HG02852 (cell line): ENCODE results near the gene ABCA4.

Source experiments
- ATAC-seq: cut with Tn5 transposase; IDR thresholded peaks from one replicate; pipeline ENCODE4 v1.9.1; 2021; ENCODE audit warnings: mild to moderate bottlenecking, moderate library complexity; ENCODE audit not compliant: unreplicated experiment

The ABCA4 gene

DNA sequence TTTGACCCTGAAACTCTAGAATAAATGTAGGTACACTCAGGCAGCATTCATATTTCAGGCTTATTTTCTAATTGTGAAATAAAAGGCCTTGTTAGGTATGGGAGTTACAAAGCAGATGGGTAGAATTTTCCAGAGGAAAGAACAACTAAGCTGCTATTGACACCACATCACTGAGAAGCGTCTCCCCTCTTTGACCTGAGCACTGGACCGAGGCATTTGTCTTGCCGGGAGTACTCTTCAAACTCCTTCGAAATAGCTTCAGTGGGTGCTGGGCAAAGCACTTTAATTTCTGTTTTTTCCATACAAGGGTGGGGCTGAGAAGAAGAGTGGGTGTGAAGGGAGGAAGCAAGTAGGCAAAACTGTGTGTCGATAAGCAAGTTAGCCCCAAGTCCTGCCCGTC, 36.4 kb downstream of the ABCA4 start:
- ATAC-seq: no peak

DNA sequence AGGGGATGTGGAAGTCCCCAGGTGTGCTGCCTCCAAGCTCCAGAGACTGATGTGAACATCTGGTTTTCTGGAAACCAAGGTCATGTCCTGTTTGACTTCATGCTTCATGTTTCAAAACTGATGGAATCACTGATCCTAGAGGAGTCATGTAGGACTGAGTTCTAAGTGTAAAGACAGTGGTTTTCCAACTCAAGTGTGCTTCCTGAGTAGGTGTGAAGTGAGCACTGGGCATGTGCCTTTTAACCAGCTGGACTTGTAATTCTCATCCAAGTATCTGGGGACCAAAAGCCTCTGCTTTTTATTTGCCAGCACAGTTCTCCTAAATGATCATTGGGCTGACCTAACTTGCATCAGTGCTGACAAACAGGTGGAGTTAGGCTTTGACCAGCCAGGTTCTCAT, 36.9 kb downstream of the ABCA4 start:
- no peak for ATAC-seq

DNA sequence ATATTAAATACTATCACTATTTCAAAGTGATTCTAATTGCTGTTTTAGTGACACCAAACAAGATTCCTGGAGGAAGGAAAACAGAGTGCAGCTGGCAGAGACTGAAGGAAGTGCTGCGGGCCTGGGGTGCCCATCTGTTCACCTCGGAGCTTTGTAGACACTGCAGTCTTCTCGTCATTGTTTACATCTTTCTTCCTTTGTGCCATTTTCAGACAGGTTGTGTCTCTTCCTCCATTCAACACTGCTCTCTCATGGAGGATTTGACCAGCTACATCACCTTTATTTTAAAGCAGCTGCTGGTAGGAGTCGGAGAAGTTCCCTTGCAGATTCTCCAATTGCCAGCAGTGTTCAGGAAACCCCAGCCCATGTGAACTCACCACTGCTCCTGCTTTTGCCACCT, 37.3 kb downstream of the ABCA4 start:
- no peak for ATAC-seq

DNA sequence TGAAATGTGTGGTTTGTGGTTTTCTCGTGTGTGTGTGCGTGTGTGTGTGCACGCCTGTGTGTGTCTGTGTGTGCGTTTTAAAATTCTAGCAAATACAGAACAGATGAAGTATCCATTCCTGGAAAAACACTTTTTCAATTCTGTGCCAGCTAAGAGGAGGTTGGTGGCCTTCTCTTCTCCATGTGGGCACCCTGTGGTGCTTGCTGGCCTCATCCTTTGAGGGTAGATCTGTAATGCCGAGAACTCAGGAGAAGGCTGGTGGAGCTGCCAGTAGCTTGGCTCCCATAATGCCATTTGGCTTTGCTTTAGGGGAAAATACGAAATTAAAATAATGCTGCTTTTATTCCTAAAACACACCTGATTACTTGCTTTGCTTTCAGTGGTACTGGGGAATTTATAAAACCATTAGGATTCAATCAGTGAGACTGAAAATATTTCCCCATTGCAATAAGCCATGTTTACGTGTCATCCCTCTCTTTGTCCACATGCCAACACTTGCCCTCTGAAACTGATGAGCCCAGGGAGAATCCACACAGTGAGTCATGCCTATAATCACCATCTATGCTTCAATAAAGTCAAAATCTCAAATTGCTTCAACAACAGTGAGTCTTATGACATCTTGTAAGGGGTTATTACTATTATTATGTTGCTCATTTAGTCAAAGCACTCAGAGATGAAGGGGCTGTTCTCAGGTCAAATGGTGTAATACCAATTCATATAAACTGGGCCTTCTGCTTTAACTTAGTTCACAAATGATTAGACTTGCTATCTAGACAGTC, 39.2 kb downstream of the ABCA4 start:
- ATAC-seq: no peak

DNA sequence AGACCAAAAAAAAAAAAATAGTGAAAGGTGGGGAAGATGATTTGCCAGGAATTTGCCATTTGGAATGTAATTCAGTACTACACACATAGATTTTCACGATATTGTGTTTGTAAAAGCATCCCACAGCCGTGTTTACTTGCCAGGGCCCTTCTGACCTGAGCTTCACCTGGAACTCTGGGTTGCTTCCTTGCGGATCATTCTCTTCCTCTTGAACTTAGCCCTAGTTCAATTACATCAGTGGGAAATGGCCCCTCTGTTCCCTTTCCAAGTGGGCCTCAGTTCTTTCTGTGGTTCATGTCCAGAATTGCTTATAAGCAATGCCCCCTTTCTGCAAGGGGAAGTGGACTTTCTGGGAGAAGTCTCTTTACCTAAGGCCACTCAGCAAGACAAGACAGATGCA, 41.0 kb downstream of the ABCA4 start:
- no peak for ATAC-seq

DNA sequence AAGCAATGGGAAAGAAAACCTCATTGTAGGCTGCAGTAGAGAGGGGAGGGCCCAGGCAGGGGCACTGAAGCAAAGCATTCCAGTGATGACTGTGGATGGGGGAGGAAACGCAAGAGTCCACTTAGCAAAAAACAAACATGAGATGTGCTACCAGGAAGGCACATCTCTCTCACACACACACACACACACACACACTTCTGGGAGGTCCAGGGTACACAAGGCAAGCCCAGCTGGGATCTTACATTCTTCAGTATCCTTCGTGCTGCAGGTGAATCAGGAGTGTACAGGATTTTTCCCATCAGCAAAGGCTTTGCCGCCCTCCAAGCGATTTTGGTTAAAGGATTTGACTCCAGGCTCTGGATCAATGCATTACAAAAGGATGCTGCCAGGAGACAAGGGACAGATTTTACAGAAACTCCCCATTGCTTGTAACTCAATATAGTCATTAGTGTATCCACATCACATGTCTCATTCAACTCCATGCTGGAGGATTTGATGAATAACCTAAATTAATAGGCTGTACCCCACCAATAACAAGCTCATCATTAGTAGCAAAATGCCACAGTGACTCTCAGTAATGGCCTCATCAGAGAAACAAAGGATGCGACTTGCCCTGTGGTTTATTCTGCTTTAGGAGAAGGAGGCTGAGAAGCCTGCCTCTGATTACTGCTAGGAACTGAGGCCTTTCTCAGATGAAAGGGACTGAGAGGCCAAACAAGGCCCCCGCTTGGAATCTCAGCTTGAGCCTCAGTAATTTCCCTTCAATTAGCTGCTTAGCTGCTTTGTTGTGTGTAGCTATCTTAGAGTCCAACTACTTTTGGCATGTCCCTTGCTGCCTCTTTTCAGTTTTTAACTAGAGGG, 41.6 kb downstream of the ABCA4 start:
- ATAC-seq: peak; percentile 55

DNA sequence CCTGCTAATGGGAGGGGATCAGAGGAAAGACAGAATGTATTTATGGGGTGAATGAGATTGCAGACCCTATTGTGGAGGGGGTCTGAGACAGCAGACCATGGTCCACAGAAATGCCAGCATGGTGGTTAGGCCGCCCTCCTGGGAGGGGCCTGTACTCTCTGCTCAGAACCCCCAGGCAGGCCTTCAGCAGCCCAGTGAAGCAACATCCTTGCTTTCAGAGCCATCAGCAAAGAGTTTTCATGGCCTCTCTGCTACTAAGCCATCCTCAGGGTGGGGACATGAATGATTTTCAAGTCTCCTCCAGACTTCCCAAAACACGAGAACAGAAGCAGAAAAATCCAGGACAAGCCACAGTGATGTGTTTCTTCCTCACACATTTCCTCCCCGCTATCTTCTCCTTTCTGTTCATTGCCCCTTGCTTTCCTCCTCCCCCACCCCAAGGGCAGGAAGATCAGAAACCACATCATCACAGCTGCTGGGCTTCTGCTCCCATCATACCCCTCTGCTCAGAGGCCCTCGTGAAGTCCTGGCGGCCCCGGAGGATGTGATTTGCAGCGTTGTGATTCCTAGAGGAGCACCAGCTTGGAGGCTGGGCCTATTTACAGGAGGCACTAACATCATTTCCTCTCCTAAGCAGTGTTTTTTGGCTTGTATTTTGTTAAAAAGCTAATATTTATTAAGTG, 48.0 kb downstream of the ABCA4 start:
- no peak for ATAC-seq

DNA sequence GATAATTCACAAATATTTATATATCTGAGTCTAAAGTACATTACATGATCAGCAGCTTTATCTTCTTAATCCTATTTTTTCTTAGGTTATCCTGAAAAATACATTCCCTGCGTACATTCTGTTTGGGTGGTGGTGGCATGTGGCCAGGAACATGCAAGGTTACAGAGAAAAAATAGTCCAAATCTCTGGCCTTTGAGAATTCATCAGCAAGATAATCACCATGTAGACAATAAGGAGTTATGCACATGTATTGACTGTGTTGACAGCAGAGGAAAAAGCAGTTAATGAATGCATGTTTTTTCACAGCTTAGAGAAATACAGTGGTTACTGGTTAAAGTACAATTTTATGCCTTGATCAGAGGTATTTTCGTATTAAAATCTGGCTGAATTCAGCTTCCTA, 49.0 kb downstream of the ABCA4 start:
- no peak for ATAC-seq

DNA sequence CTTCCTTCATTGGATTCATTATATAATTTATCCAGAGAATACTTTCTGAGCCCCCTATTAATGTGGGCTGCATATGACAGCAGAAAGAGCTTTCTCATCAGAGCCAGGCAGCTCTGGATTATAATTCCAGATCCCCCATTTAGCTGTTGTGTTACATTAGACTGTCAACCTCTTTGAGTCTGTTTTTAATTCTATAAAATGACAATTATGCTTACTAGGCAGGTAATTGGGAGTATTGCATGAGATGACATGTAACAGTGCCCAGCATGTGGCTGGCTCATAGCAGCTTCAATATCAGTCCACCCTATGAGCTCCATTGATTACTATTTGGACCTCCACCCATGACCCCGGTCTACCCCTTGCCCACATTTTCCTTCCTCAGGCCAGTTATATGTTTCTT, 49.6 kb downstream of the ABCA4 start:
- ATAC-seq: no peak

DNA sequence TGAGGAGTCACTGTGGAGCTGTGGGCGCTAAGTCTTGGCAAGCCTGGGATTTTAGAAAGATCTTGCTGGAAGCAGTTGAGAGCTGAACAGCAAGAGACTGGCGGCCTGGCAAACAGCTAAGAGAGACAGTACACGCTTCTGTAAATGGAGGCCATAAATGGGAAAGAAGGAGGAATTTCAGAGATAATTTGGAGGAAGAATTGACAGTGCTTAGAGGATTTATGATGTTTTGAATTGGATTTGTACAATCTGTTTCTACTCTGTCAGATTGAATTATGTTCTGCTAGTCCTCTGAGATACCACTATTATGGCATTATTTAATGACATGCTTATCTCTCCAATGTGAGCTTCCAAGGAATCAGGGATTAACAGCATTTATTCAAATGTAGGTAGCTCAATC, 50.1 kb downstream of the ABCA4 start:
- ATAC-seq: no peak

DNA sequence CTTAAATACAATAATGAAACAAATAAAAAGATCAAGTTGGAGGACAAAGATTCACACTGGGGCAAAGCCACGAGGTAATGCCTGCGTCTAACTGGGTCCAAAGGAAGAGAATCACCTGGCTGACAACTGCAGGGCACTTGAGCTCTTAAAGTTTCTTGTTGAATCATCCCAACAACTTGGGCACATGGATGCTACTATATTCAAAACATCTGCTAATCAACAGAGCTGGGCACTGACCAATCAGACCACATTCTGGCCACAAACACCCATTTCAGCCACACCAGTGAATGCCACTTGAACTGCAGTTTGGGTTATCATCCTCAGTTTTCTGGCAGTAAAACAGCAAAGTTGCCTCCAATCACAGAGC, 51.0 kb downstream of the ABCA4 start:
- ATAC-seq: no peak

DNA sequence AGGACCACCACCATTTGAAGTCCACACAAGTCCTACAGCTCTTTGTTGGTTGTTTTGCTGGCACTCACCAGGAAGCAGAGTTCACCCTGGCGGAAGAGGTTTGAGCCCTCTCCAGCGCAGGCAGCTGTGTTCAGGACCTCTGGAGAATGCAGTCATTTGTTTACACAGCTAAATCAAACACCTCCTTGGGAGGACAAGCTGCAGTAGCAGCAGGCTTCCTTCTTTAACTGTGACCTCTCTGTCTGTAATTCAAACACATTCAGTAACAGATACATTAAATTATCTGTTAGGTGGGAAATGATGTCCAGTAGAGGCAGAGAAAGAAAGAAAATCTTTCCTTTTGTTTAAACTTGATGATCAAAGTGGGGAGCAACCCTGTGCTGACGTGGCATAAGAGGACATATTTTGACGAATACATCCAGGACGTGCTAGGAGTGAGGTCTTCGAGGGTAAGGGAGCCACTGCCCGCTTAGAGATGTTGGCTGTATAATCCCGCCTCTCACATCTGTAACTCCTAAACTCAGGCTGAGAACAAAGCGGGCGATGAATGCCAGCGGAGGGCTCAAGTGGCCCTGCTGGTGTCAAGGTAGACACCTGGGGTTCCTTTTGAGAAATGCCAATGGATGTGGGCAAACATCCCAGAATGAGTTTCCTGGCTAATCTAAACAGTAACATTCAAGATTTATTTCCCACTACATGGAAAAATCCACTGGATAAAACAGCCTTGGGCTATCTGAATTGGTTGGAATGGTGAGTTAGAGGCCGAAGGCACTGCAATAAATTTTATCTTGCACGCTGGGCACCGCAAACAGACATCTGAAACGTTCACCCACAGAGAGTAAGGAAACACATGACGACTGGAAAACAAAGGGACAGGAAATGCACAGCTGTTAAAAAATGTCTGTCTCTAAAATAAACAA, 51.7 kb downstream of the ABCA4 start:
- ATAC-seq: no peak

DNA sequence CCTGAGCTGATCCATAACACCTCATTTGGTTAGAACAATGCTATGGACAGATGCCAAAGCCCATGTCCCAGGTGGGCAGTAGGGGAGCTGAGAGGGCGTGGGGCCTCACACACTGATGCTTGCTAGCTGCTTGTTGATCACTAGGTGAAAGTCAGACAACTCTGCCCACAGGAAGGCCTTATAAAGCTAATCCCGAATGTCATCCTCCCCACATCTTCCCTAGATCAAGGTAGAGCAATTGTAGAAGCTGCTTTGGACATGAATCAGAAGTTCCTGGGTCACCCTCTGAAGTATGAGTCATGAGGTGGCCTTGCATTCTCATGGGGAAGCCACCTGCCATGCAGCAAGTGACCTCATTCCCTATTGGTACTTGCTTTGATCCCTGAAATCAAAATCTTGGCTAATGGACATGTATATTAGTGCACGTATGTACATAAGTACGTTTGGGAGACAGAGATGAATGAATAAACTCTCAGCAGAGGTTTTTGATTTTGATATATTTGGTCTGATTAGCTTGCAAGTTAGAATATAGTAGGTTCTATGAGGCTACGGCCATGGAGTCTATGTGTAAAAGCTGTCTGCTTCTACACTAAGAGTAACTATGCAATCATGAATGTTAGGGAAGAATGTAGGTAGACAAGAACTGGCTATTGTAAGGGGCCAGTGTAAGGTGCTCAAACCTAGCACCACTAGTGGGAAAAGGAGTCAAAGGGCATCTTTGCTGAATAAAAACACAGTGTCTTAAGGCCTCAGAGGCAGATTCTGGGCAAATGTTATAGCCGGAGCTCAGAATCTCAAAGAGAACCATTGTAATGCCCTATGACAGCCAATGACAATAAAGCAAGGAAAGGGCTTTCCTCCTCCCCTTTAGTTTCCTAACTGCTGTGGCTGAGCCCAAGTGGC, 52.6 kb downstream of the ABCA4 start:
- no peak for ATAC-seq

DNA sequence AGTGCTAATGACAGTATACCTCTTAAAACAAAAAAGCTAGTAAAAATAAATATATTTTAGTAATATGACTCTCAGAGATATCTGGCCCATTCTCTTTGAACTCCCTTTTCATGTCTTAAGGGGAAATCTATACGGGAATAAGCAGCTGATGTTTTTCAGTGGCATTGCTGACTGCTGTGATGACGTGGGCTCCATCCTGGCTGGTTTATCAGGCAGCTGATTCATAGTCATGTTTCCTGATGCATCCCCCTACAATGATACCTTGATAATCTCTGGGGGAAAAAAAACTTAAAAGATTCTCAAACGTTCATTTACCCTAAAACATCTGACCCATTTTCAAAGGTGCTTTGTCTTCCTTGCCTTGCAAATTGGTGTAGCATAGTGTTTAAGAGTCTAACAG, 53.8 kb downstream of the ABCA4 start:
- ATAC-seq: no peak

DNA sequence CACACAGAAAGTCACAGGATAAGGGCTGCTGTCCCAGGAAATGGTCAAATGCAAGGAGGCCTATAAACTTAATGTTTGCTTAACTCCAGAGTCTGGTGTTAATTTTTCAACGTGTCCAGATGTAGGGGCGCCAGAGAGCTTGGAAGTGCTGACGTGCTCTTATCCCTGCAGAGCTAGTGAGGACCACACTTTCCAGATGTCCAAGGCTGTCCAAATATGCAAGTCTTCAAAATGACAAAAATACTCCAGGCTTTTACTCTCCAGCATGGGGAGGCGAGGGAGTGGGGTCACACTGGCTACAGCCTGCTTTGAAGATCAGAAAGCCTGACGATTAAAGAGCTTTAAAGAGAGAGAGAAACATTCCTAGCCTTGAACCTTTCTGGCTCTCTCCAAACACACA, 57.6 kb downstream of the ABCA4 start:
- ATAC-seq: no peak

DNA sequence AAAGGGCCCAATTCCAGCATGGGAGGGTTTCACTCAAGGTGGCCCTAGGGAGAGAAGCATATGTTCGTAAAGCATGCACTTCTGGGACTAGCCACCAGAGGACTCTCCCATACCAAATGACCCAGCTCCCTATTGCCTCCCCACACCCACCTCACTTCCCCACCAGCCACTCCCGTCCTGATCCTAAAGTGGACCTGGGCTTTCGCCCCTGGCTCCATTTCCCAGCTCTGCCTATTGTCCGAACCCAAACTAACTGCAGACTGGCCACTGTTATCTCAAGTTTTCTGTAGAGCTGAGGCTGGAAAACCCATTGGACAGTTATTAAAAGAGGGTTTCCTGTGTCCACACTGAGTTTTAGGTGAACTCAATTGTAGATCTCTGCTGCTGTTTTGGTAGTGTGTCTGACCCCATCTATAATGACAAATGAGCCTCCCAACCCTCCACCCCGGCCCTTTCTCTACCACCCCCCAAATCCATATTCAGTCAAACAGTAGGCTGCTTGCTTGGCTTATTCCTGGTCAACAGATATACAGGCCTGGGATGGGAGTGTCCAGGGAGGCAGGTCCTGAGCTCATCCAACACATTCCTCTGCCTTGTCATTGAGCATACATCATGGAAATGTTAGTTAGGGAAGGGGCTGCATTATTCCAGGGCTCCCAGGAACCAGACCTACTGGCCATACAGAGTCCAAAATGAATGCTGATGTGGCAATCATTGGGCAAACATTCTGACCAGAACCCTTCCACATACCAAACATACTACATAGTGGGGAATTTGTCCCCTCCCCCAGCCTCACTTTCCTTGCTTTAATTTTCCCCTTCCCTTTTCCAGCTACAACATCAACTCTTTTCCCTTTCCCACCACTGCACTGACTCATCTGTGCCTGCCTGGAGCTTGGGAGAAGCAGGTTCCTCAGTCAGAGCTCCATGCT, 59.2 kb downstream of the ABCA4 start:
- ATAC-seq: peak; percentile 90

DNA sequence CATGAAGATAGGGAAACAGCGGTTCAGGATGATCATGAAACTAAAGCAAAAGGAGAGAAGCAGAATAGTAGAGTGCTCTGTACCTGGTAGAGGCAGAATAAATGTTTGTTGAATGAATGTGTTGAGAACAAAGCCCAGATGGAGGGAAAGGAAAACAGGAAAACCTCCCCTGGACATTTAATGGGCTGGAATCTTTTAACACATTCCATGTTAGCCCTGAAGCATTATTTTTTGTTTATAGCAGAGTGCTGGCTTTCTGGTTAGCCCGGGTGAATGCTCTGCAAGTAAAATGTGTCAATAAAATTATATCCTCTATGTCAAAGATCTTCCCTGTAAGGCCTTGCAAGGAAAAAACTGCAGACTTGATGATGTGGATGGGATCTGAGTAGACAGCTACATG, 60.2 kb downstream of the ABCA4 start:
- no peak for ATAC-seq

DNA sequence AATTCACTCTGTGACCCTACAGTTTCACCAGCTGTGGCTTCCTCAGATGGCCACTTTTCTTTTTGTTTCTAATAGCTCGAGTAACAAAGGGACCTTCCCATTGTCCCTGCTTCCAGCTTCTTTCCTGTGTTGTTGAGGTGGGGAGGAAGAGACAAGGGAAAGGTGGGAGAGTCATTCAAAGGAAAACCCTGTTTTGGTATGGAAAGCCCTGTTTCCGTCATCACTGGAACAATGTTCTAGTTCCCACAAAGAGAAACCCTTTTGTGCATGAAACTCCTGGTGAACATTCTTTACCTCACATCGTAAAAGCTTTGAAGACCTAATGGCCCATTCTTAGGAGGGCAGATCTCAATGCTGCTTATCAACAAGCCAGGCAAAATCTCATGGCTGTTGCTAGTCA, 62.2 kb downstream of the ABCA4 start:
- ATAC-seq: no peak

DNA sequence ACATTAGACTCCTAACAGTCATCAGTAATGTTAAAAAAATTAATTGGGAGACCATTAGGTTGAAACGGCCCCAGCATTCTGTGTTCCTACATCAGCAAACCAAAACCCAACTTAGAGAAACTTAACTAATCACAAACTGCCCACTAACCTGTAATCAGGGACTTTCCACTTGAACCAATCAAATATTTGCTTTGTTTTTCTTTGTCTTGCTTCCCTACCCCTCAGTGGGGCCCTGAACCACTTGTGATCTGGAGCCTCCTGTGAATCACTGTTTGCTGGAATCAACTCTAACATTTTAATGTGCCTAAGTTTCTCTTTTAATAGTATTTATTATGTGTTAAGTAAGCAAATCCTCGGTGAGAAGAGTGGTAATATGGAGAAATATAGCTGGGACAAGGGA, 64.0 kb downstream of the ABCA4 start:
- ATAC-seq: no peak
